Measurements from ENCODE around the gene SLCO2A1.
A peak's percentile ranks its signal among the peaks of the same experiment; 100 is the strongest.
"Not testable (repeated sequence)": the region's sequence is repeated elsewhere in the genome, so short reads cannot be mapped to it uniquely, and the experiment has no call there.

Gene SLCO2A1

DNA sequence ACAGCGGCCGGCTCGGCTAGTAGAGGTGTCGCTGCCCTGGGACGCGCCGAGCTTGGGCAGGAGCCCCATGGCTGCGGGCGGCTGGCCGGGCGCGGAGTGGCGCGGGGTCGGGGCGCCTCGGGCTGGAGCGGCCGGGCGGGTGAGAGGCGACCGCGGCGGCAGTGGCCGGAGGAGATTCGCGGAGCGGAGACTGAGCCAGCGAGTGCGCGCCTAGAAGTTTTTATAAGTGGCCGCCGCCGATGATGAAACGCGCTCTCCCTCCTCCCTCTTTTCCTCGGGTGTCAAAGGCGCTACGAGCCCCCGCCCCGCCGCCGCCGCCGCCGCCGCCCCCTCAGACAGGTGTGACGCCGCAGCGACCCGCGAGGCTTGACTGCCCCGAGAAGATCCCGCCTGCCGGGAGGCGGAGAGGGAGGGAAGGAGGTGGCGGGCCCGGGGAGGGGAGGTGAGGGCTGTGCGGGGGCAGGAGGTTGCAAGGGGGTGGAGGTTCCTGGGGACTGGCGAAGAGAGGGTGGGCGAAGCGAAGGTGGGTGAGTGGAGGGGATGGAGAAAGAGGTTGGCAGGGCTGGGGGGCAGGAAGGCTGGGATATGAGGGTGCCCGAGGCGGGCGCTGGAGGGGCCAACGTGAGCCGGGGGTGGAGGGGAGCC is at the start of gene SLCO2A1:
Gene SLCO2A1 (minus strand): TSS at position 192 of the 645 bp plus-strand sequence. CDS start 123 bp downstream, at position 69.
- peak; percentile 8 for DNase-seq

DNA sequence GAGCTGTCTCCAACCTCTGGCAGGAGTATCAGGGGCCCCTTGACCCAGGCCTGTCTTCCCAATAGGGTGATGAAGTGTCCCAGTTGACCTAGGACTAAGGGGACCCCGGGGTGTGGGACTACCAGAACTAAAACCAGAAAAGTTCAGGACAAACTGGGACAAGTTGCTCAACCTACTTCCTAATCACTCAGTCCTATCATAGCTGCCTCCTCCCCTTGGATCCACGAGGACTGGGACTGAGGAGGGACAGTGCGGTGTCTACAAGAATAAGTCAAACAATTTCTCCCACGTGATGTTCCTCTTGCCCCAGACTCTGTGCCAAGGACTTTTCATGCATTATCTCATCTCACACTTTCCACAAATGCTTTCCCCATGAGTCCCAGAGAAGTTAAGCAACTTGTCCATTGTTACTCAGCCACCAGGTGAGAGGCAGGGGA is 49.4 kb upstream of the SLCO2A1 start:
- DNase-seq: no peak

DNA sequence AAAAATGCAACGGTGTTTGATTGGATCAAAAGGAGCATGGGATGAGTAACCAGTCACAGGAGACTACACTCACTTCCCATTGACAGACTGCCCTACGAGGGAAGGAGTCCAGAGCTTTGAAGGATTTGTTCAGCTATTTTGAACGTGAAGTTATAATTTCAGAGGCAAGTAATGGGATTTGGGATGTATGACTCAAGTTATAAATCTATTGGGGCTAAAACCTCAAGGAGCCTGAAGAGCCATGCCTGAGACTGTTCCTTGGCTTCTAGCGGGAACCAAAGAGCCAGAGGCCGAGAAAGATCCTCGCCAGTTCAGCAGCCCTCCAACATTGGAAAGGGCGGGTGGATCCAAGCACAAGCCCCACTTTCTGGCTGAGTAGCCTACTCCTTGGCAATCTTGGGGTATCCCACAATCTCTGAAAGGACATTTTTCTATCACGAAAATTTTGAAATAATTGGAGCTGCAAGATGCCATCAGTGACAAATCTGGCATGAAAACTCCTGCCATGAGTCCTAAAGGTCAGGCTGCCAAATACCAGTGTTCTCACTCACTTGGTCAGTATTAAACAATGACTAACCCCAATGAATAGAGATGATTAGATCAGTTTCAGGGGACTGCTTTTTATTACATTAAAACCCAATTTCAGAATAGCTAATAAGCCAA is 48.6 kb upstream of the SLCO2A1 start:
- no peak for DNase-seq

DNA sequence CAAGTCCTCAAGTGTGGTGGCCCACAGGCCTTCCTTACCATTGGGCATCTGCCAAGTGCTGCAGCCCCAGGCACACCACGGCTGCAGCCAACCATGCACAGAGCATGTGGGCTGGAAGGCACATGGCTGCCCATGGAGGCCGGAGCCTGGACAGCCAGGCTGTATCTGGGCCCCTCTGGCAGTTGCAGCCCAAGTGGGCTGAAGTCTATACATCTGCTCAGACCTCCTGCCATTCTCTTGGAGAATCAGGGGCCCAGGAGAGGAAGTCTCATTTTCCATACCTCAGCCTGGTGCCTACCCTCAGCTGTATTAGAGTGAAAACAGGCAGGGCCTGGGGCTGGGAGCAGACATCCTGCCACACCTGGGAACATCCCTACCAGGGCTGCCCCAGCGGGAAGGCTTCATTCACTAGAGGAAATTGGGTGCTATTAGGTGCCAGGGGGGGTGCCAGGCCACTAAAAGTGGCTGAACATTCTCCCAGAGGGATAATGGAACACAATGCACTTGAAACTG is 48.0 kb upstream of the SLCO2A1 start:
- no peak for DNase-seq

DNA sequence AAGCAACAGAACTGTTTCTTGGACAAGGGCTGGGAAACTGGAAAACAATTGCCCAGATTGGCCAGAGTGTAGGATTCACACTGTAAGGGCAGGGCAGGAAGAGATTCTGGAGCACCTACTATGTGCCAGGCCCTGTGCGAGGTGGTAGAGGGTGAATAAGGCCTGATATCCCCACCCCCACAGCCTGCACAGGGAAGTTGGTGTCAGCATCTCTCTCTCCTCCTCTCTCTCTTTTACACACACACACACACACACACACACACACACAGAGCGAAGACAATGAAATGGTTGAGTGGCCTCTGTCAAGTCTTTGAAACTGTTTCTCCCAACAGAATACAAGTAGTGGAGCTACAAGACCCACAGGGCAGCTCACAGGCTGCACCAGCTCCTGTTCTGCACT is 47.1 kb upstream of the SLCO2A1 start:
- no peak for DNase-seq

DNA sequence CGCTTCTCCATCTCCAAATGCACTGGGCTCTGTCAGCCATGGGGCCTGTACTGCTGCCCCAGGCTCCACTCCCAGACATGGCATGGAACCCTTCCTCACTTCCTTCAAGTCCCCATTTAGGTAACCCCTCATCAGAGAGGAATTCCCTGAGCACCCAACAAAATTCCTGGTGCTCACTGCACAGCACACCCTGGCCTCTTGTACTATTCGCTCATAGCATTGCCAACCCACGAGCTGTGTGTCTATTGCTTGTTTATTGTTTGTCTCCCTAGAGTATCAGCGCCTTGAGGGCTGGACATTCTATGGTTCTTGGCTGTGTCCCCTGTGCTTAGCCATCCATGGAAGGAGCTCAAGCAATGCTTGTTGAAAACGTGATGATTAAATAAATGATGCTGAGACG is 46.1 kb upstream of the SLCO2A1 start:
- no peak for DNase-seq

DNA sequence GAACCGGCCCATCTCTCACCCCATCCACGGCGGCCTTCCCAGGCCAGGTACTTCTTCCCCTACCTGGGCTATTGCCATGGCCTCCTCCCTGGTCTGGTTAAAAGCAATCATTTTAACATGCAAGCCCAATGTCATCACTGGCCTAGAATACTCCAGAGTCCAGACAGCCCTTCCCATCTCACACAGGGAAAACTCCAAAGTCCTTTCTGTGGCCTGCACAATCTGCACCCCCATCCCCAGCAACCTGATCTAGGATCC is 45.8 kb upstream of the SLCO2A1 start:
- DNase-seq: no peak

DNA sequence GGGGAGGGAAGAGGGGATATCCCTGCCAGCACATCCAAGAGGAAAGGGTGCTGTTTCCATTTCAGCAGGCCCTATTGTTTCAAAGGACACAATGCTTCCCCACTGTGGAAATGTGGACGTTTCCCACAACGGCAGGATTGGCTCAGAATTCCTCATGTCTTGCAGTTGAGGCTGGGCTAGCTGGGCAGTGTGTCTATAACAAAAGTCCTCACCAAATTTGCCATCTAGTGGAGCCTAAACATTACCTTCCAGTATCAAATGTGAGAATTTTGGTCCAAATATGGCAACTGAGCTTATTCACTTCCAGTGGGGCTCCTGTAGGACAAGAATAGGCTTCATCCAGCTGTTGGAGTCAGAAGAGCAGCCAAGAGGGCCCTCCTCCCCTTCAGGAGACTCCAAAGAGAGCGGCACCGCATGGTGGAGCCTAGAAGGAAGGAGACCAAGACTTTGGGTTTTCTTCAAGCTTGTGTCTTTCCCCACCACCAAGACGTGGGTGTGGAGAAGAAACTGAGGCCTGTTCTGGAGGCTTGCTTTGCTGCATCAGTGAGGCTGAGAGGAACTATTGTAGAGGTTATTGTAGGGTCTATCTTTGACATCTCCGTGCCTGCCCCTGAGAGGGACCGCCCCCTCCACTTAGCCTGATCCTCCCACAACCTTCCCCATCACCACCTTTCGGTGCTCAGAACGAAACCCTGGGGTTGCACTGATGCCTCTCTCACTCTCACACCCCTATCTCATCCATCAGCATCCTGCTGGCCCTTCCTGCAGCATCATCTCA is 45.3 kb upstream of the SLCO2A1 start:
- DNase-seq: no peak

DNA sequence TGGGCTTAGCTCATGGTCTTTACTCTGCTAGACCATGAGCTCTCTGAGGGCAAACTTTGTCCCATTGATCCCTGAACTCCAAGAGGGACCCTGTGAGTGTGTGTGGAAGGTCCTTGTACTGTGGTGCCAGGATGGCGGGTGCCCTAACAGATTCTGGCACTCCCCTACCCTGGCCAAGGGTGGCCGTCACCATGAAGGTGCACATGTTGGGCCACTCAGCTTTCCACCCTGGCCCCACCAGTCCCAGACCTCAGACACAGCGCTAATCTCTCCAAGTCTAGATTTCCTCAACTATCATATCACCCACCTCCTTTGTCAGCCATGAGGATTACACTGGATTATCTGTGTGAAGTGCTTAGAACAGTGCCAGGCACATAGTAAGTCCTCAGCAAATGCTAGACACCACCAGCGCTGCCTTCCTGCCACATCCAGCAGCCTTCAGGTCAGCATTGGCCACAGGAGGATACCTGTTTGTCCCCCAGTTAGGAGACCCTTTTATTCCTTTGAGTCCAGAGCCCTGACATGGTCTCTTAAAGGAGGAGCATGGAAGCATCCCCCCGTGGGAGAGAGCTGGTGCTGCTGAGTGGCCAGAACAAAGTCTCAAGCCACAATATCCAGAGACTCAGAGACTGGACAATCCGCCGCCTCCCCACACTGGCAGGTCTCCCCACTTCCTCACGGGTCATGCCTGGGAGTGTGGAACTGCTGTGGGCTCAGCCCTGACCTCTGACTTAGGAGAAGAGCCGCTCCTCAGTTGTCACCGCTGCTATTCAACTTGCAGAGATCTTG is 44.5 kb upstream of the SLCO2A1 start:
- DNase-seq: no peak

DNA sequence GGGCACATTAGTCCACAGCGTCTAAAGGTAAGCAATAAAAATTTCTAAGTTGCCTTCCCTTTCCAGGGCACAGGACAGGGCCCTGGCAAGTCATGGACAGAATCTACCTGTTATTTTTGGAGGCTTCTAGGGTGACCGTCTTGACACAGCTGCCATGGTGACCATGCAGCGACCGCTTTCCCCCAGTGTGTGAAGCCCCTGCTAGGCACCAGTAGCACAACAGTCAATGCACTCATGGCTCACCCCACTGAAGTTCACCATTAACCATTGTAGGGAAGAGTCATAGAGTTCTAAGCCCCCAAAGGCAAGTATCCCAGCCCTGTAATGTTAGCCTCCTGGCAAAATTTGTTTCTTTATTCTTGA is 43.8 kb upstream of the SLCO2A1 start:
- DNase-seq: no peak

DNA sequence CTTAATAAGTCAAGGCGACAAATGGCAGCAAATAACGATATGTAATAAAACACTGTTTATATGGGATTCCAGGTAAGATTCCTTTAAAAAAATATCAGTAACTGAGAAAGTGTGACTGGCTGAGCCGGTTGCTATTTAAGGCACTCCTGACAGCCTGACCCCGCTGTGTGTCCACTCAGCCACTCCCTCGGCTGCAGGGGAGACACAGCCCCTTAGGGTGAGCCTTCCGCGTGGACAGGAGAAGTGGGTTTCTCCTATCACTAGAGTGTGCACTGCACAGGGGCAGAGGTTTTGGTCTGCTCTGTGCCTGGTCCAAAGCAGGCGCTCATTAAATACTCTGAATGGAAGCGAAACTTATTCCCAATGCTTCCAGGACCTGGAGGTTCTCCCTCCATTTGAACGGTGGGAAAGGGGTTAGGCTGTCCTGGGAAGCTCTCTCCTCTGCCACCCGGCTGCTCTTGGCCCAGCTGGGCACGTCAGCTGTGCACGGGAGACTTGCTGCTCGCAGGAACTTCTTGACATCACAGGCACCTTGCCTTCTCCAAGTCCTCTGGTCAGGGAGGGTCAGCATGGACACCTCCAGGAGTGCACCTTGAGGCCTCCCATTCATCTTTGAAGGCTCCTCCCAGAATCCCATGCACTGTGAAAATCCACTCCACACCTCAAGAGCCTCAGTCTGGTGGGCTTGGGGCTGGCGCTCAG is 43.3 kb upstream of the SLCO2A1 start:
- DNase-seq: no peak

DNA sequence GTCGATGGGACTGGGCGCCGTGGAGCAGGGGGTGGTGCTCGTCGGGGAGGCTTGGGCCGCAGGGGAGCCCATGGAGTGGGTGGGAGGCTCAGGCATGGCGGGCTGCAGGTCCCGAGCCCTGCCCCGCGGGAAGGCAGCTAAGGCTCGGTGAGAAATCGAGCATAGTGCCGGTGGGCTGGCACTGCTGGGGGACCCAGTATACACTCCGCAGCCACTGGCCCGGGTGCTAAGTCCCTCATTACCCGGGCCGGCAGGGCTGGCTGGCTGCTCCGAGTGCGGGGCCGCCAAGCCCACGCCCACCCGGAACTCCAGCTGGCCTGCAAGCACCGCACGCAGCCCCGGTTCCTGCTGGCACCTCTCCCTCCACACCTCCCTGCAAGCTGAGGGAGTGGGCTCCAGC is 40.6 kb upstream of the SLCO2A1 start:
- DNase-seq: not testable (repeated sequence)

DNA sequence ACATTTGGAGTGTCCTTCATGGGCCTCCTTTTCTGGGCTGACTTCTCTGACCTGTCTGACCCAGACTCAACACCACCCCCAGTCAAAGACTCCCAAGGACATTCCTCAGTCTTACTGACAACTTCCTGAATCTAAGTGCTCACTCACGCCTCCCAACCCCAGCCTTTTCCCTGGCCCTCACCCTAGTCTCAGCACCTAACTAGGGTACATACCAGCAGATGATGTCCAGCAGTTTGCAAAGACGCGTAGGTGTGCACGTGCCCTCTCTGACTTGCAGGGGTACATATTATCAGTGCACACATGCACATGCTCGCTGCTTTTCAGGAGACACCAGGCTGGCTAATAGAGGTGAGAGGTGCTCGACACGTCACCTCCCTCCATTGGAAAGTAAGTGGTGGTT is 38.7 kb upstream of the SLCO2A1 start:
- DNase-seq: no peak

DNA sequence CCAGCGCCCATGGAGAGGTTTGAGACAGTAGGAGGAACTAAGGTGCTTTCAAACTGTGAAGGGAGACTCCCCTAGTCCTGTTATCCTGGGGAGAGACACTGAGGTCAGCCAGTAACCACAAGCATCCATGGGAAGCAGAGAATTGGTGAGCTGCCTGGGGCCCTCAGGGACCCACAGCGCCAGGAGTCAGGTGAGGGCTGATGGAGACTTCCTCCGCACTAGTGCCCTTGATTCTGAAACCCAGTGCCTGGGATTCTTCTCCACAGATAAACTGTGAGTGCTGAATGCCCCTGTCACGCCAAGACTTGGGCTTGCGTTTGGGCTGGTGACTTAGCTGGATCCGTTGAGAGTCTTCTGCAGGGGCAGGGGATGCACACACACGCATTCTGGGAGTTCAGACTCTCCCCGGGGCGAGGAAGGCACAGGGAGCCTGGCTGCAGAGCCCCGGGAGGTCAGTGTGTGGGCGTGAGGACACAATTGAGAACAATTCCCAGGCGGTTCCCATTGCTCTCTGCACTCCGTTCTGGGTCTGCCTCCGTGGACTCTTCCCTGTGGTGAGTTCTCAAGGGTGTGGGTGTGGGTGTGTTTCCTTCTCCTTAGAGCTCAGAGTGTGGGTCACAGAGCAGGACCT is 37.9 kb upstream of the SLCO2A1 start:
- DNase-seq: no peak

DNA sequence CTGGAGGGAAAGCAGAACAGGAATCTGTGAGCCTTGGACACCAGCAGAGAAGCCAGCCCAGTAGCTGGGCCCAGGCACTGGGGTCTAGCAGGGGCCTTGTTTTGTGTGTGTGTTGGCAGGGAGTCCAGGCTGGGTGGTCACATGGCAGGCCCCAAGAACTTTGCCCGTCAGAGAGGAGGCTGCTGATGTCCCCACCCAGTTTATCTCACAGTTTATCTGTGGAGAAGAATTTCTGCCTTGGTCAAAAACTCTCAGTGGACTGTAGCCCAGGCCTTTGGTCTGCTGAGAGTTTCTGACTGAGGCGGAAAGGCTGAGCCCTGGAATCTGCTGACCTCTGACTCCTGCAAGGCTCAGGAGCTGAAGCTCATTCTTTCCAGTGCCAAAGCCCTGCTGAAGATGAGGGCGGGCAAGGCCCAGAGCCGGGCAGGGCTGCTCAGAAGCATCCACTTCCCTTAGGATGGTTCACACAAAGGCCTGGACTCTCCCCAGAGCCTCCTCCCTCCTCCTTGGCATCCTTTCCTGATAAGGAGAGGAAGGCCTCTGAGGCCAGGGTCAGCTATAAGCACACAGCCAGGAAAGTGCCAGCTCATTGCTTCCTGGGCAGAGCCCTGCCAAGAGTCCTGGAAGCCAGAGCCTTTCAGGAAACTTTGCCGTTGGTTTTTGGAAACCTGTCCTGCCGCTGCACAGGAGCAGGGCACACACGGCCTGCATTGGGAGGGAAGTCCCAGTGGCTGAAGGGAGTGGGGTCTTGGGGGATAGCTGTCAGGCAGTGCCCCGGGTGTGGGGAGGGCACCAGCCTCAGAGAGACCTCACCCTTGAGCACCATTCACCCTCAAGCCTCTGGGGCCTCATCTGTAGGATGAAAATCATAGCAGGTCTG is 37.2 kb upstream of the SLCO2A1 start:
- no peak for DNase-seq

DNA sequence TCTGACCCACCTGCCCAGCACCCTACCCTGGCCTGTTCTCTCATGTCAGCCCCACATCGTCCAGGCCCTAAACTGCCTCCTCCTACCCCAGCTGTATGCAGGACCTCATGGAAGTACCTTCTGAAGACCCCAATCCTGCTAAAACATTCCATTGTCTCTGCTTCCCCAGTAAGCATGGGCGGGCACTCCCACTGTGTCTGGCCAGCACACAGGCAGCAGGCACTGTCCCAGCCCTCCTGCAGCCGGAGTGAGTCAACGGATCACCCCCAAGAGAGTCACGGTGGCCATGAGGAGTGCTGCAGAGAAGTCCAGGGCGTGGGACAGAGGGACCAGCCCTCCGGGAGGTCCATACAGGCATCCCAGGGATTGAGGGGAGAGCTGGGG is 36.4 kb upstream of the SLCO2A1 start:
- no peak for DNase-seq

DNA sequence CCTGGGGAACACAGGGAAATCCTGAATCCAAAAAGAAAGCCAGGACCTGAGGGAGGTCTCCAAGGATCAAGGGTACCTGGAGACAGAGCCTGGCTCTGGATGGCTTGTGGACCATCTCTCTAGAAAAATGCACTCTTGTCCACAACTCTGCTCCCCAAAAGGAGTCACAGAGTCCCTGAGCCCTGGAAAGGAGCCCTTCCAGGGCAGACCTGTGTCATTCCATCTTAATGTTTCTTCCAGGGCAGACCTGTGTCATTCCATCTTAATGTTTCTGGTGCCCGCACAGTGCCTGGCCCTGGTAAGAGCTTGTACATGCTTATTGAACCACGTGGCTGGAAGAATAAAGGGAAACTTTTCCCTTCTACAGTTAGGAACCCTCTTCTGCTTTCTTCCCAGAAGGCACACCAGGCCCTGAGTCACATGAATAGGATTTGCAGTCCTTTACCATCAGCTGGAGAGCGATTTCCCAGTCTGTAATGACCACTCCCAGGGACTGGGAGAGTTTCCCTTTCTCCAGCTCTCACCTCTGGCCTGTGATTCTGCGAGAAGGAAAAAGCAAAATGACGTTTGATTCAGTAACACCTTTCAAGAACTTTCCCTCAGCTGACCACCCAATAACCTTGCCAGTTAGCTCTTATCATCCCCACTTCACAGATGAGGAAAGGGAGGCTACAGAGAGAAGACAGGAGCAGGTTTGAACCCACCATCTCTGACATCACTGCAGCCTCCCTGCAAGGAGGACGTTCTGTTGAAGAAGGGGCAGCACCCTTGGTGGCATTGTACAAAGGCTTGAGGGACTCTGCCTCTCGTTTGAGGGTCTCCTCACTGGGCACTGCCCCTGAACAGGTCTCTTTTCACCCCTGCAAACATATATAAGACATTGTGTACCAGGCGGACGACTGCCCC is 35.8 kb upstream of the SLCO2A1 start:
- no peak for DNase-seq

DNA sequence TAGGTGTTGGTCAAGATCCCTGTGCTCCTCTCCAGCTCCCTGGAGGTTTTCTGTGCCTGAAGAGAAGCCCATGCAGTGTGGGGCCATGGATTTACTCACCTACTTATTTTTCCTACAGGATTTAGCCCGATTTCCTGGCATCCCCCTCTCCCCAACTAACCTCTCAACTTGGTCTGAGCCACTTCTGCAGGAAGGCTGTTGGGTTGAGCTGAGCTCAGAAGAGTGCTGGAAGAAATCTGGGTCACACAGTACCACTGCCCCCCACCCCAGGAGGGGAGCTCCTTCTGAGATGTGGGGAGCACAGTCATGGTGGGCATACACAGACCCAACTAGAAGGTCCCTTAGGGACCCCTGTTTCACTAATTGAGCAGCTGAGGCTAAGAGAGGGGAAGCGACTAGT is 34.4 kb upstream of the SLCO2A1 start:
- DNase-seq: no peak

DNA sequence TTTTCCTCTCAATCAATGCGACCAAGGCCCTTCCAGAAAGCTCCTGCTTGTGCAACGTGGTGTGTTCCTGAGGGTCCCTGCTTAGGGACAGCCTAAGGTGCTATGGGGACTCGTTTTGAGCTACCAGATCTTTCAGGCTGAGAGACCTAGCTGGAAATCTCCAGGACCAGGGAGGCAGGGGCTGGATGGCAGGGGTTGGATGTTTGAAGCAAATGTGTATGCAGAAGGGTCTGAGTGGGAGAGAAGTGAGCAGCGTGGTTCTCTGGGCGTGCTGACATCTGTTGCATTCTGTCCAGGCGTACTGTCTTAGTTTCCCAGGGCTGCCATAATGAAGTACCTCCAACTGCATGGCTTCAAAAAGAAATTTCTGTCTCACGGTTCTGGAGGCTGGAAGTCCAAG is 31.7 kb upstream of the SLCO2A1 start:
- DNase-seq: no peak

Data from T1000 (cell line).